ENCODE data around the gene UBE2J2. TPM values are rescaled to one million over a fixed set of nuclear protein-coding genes. Genes with fewer than 3 reads are reported as not detected.

The UBE2J2 gene
- total RNA-seq, 1 donor from 2014 or later = 49.3 TPM

DNA sequence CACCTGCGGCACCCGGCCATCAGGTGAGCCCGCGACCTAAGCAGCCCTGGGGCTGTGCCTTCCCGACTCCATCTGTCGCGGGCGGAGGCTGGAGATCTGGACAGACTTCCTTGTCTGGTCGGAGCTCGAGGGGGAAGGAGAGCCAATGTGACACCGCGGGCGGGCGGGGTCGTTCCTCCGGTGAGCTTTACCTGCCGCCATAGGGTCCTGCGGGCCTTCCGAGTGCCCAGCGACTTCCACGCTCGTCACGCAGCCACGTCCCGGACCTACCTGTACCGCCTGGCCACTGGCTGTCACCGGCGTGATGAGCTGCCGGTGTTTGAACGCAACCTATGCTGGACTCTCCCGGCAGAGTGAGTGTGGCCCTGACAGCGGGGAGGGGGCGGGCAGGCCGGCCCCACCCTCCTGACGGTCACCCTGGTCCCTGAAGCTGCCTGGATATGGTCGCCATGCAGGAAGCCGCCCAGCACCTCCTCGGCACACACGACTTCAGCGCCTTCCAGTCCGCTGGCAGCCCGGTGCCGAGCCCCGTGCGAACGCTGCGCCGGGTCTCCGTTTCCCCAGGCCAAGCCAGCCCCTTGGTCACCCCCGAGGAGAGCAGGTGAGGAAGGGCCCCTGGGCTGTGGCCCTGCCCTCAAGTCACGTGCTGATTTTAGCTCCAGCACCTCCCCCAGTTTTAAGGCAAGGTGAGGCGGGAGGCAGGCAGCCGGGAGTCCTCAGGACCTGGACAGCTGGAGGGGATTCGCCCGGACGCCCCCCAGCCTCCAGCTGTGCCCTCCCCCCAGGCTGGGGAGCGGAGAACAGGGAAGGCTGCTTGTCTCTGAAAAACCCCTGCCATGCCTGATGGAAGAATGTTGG, 35.8 kb upstream of the UBE2J2 start:
- no peak for DNase-seq (ENCODE audit: low read depth)
- TF ChIP-seq, protein P1, sequence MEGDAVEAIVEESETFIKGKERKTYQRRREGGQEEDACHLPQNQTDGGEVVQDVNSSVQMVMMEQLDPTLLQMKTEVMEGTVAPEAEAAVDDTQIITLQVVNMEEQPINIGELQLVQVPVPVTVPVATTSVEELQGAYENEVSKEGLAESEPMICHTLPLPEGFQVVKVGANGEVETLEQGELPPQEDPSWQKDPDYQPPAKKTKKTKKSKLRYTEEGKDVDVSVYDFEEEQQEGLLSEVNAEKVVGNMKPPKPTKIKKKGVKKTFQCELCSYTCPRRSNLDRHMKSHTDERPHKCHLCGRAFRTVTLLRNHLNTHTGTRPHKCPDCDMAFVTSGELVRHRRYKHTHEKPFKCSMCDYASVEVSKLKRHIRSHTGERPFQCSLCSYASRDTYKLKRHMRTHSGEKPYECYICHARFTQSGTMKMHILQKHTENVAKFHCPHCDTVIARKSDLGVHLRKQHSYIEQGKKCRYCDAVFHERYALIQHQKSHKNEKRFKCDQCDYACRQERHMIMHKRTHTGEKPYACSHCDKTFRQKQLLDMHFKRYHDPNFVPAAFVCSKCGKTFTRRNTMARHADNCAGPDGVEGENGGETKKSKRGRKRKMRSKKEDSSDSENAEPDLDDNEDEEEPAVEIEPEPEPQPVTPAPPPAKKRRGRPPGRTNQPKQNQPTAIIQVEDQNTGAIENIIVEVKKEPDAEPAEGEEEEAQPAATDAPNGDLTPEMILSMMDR (conservative IDR thresholded peaks at IDR 0.05; ENCODE audit: low read depth, low read length) = no peak
- peak overlapping the region; percentile 87 for H3K4me3 ChIP-seq (ENCODE audit: low read depth, low read length)

DNA sequence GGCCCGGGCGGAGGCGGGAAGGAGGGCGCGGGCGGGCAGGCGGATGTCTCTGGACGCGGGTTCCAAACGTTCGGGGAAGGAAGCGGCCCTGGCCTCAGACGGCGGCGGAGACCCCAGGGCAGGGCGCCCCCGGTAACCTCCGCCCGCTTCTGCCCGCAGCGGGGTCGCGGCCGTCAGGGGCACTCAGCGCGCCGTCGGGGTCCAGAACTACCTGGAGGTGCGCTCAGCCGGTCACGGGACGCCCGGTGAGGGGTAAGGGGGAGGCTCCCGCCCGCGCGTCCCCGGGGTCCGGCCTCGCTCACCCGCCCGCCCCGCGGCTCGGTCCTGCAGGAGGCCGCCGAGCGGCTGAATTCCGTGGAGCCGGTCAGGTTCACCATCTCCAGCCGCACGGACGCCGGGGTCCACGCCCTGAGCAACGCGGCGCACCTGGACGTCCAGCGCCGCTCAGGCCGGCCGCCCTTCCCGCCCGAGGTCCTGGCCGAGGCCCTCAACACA, 35.1 kb upstream of the UBE2J2 start:
- TF ChIP-seq, protein P1 (conservative IDR thresholded peaks at IDR 0.05; ENCODE audit: low read depth, low read length) = no peak
- peak overlapping the region; percentile 87 for H3K4me3 ChIP-seq (ENCODE audit: low read depth, low read length)
- no peak for DNase-seq (ENCODE audit: low read depth)

DNA sequence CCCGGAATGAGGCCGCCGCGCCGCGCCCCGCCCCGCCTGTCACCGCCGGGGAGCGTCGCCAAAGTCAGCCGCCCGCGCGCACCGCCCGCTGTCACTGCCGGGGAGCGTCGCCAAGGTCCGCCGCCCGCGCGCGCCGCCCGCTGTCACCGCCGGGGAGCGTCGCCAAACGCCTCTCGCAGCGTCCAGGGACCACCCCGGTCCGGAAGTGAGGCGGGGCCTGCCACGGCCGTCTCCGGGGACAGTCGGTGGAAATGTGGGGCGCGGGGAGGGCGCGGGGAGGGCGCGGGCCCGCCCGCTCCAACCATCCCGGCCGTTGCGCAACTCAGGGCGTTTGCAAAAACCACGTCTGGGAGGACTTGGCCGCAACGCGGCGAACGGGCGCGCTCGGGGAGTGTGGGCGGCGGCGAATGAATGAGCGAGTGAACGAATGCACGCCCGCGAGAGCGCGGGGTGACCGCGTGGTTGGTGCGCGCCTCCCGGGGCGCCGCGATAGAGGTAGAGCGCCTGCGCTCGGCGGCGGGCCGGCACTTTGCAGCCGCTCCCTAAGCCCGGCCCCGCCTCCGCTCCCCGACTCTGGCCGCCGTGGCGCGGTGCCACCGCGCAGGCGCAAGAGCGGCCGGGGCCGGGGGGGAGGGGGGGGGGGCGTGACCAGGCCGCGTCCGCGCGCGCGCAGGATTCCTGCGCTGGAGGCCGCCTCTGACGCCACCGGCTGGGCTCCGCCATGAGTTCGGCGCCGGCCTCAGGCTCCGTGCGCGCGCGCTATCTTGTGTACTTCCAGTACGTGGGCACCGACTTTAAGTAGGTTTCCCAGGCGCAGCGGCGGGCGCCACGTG, 34.5 kb upstream of the UBE2J2 start, which contains the start of the genes ACAP3 and PUSL1:
Gene ACAP3, minus strand, starts transcription at position 8 of the 833 bp plus-strand sequence. CDS start 115 bp downstream, outside the sequence.
Gene PUSL1, plus strand, starts transcription at position 675 of the 833 bp plus-strand sequence. Its CDS starts 47 bp downstream, at position 722.
- H3K4me3 ChIP-seq (ENCODE audit: low read depth, low read length) = peak within 1 kb of the TSS; percentile 87
- no peak for DNase-seq (ENCODE audit: low read depth)
- TF ChIP-seq, protein P1 (conservative IDR thresholded peaks at IDR 0.05; ENCODE audit: low read depth, low read length) = no peak

DNA sequence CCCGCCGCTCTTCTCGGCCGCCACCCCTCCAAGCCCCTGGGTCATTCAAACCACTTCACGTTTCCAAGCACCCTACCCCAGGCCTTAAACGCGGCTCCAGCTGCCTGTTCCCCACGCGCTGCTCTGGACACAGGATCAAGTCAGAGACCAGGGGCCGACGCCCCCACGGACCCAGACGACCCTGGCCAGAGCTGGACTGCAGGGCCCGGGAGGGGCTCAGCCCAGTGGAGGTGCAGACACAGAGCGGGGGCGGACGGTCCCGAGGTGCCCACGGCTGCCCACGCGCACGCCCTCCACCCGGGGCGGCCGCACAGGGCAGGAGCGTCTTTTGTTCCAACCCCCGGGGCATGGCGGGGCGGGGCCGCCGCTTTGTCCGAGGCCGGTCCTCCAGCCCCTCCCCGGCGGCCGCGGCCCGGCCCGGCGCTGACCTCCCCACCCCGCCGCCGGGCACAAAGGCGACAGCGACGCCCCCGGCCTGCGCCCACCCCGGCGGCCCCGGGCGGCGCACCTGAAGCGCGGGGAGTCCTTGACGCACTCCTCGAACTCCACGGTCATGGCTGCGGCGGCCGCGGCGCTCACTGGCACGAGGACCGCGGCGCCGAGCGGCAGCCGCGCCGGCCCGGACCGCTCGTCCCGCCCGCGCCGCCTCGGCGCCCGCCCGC, 33.7 kb upstream of the UBE2J2 start:
- DNase-seq (ENCODE audit: low read depth) = no peak
- peak overlapping the region; percentile 73 for H3K4me3 ChIP-seq (ENCODE audit: low read depth, low read length)
- TF ChIP-seq, protein P1 (conservative IDR thresholded peaks at IDR 0.05; ENCODE audit: low read depth, low read length) = no peak

DNA sequence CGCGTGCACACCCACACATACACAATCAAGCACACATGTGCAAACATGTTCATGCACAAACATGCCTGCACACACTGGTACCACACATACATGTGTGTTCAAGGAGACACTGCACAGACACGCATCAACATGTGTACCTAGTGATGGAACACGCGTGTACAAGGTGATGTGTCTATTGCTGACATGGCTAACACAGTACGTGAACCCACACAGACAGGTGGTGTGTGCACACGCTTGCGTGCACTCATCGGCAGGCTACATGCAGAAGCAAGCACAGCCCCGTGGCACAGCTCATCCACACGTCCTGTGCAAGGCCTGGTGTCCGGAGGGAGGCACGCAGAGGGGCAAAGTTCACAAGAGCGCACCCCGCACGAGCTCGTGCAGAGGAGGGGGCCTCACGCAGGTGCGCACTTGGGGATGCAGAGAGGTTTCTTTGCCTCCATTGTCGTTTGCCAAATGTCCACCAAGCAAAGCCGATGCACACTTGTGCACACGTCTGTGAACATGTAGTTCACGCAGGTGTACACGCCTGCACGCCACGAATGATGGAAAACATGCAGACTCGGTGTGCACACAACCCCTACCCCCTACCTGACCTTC, 33.1 kb upstream of the UBE2J2 start:
- no peak for DNase-seq (ENCODE audit: low read depth)
- TF ChIP-seq, protein P1 (conservative IDR thresholded peaks at IDR 0.05; ENCODE audit: low read depth, low read length) = no peak
- H3K4me3 ChIP-seq (ENCODE audit: low read depth, low read length) = peak overlapping the region; percentile 73

DNA sequence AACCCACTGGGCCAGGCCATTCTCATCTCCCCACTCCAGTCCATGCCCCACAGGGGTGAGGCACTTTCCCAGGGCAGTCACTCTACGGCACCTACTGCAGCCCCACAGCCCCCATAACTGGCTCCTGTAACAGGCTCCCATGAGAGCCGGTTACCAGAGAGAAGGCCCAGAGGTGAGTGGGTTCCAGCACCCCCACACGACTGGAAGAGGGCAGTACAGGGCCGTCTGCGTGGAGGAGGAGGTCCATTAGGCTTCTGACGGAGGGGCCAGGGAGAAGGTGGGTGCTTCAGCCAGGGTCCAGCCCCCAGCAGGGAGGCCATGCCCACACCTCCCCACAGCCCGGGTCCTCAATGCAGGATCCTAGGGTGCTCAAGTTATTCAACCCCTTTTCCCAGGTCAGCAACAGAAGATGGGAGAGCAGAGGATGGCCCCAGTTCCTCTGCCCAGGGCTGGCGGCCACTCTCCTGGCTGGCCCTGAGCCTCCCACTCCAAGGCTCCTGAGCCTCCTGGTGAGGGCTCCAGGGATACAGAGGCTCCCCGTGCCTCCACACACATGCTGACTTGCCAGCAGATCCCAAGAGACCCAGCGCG, 32.5 kb upstream of the UBE2J2 start:
- peak overlapping the region; percentile 73 for H3K4me3 ChIP-seq (ENCODE audit: low read depth, low read length)
- TF ChIP-seq, protein P1 (conservative IDR thresholded peaks at IDR 0.05; ENCODE audit: low read depth, low read length) = peak; percentile 16
- DNase-seq (ENCODE audit: low read depth) = no peak
